Measurements from ENCODE around the gene MYH4. TPM values are rescaled to one million over a fixed set of nuclear protein-coding genes. Genes with fewer than 3 reads are reported as not detected.

The MYH4 gene
- polyA plus RNA-seq, 1 of the 3 experiments (the other 2 are of a cell fraction), result not detected

DNA sequence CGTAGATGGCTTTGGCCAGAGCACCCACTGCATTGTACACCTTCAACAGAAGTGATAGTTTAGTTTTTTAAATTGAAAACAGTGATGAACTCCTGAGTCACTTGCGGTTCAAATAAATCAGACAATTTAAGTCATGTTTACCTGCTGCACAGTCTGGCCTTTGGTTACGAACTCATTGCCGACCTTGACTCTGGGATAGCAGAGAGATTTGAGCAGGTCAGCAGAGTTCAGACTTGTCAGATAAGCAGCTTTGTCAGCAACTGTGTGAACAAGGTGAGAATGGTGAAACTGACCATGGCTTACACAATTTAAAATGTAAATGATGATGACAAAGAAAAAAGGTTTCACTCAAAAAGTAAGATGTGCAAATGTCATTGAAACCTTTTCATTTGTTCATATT, 9.3 kb downstream of the MYH4 start:
- H3K9me2 ChIP-seq, result no peaks in the 10 kb centered on the region
- H3K27ac ChIP-seq (ENCODE audit: low read depth in 2 of 2, low read length in 1 of 2), result no peak overlapping the region
- no peak for DNase-seq
- H3K36me3 ChIP-seq (replicated peaks in 1 of 2; ENCODE audit: control insufficient read depth in 1 of 2, insufficient read depth in 2 of 2, low read length in 1 of 2), result no peaks in the 10 kb centered on the region
- H3K79me2 ChIP-seq (ENCODE audit: insufficient read depth), result no peaks in the 10 kb centered on the region
- no peak overlapping the region for H3K9ac ChIP-seq
- no peak overlapping the region for H3K4me2 ChIP-seq
- ChIA-PET CTCF (no interaction called here), POLR2A (no interaction called here)
- H3K9me3 ChIP-seq, result no peaks in the 10 kb centered on the region
- TF ChIP-seq, protein P1, sequence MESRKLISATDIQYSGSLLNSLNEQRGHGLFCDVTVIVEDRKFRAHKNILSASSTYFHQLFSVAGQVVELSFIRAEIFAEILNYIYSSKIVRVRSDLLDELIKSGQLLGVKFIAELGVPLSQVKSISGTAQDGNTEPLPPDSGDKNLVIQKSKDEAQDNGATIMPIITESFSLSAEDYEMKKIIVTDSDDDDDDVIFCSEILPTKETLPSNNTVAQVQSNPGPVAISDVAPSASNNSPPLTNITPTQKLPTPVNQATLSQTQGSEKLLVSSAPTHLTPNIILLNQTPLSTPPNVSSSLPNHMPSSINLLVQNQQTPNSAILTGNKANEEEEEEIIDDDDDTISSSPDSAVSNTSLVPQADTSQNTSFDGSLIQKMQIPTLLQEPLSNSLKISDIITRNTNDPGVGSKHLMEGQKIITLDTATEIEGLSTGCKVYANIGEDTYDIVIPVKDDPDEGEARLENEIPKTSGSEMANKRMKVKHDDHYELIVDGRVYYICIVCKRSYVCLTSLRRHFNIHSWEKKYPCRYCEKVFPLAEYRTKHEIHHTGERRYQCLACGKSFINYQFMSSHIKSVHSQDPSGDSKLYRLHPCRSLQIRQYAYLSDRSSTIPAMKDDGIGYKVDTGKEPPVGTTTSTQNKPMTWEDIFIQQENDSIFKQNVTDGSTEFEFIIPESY (IDR thresholded peaks at IDR 0.05; ENCODE audit: borderline replicate concordance, low read depth), result no peak
- TF ChIP-seq TCF12 (IDR thresholded peaks at IDR 0.05) (no peak), FOXM1 (IDR thresholded peaks at IDR 0.05; ENCODE audit: low read depth) (no peak), GABPA (IDR thresholded peaks at IDR 0.05; ENCODE audit: low read depth) (no peak), ELF1 (IDR thresholded peaks at IDR 0.05) (no peak)
- TF ChIP-seq, protein P2, sequence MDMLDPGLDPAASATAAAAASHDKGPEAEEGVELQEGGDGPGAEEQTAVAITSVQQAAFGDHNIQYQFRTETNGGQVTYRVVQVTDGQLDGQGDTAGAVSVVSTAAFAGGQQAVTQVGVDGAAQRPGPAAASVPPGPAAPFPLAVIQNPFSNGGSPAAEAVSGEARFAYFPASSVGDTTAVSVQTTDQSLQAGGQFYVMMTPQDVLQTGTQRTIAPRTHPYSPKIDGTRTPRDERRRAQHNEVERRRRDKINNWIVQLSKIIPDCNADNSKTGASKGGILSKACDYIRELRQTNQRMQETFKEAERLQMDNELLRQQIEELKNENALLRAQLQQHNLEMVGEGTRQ (IDR thresholded peaks at IDR 0.05; ENCODE audit: borderline replicate concordance, low read depth, low read length), result no peak
- TF ChIP-seq, protein P3, sequence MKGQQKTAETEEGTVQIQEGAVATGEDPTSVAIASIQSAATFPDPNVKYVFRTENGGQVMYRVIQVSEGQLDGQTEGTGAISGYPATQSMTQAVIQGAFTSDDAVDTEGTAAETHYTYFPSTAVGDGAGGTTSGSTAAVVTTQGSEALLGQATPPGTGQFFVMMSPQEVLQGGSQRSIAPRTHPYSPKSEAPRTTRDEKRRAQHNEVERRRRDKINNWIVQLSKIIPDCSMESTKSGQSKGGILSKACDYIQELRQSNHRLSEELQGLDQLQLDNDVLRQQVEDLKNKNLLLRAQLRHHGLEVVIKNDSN (IDR thresholded peaks at IDR 0.05; ENCODE audit: borderline replicate concordance, low read depth), result no peak
- no peaks in the 10 kb centered on the region; the same call in 1 of the 2 replicates for H3K27me3 ChIP-seq (ENCODE audit: insufficient read depth)
- no peaks in the 10 kb centered on the region for H4K20me1 ChIP-seq (ENCODE audit: insufficient read depth)
- H3K4me1 ChIP-seq (ENCODE audit: control insufficient read depth in 1 of 2, insufficient read depth in 2 of 2, low read depth in 1 of 2, low read length in 1 of 2), result no peaks in the 10 kb centered on the region
- no peak overlapping the region for H2AFZ ChIP-seq (ENCODE audit: low read depth)
- no peak overlapping the region for H3K4me3 ChIP-seq (ENCODE audit: low read depth in 2 of 2, low read length in 1 of 2)
- WGBS (ENCODE audit: low lambda C conversion rate), result 2% methylated on average over 4 of the region's 4 CpGs
- no peaks in the 10 kb centered on the region for H3F3A ChIP-seq (replicated peaks; ENCODE audit: insufficient read depth)

DNA sequence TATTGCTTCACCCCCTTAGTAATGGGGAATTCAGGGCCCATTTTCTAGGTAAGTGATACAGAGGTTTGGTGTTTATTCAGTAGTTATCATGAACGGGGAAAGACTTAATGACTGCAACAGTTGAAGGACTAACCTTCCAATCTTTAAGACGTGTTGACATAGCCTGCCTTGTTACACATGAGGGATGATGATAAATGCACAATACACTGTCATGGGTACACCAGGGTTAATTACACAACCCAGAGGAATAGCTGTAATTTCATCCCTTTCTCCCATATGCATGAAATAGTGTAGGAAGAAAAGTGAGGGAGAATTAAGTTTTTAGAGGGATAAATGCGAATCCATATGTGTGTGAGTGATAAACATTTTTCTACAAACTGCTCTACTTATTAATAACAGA, 10.7 kb downstream of the MYH4 start:
- no peak for DNase-seq
- H3K9me2 ChIP-seq, result no peaks in the 10 kb centered on the region
- H3K9me3 ChIP-seq, result no peaks in the 10 kb centered on the region
- H3K27me3 ChIP-seq (ENCODE audit: insufficient read depth), result no peaks in the 10 kb centered on the region; the same call in 1 of the 2 replicates
- ChIA-PET POLR2A (no interaction called here), CTCF (no interaction called here)
- no peaks in the 10 kb centered on the region for H3K79me2 ChIP-seq (ENCODE audit: insufficient read depth)
- no peaks in the 10 kb centered on the region for H3K4me1 ChIP-seq (ENCODE audit: control insufficient read depth in 1 of 2, insufficient read depth in 2 of 2, low read depth in 1 of 2, low read length in 1 of 2)
- H3K9ac ChIP-seq, result no peak overlapping the region
- no peak overlapping the region for H3K4me3 ChIP-seq (ENCODE audit: low read depth in 2 of 2, low read length in 1 of 2)
- no peak overlapping the region for H2AFZ ChIP-seq (ENCODE audit: low read depth)
- H3K27ac ChIP-seq (ENCODE audit: low read depth in 2 of 2, low read length in 1 of 2), result no peak overlapping the region
- H3K4me2 ChIP-seq, result no peak overlapping the region
- no peak for TF ChIP-seq SMC3 (IDR thresholded peaks at IDR 0.05; ENCODE audit: low read depth, low read length)
- TF ChIP-seq NFIC (IDR thresholded peaks at IDR 0.05; ENCODE audit: borderline replicate concordance), result no peak
- TF ChIP-seq, protein P4, sequence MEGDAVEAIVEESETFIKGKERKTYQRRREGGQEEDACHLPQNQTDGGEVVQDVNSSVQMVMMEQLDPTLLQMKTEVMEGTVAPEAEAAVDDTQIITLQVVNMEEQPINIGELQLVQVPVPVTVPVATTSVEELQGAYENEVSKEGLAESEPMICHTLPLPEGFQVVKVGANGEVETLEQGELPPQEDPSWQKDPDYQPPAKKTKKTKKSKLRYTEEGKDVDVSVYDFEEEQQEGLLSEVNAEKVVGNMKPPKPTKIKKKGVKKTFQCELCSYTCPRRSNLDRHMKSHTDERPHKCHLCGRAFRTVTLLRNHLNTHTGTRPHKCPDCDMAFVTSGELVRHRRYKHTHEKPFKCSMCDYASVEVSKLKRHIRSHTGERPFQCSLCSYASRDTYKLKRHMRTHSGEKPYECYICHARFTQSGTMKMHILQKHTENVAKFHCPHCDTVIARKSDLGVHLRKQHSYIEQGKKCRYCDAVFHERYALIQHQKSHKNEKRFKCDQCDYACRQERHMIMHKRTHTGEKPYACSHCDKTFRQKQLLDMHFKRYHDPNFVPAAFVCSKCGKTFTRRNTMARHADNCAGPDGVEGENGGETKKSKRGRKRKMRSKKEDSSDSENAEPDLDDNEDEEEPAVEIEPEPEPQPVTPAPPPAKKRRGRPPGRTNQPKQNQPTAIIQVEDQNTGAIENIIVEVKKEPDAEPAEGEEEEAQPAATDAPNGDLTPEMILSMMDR (IDR thresholded peaks at IDR 0.05), result no peak
- no peak for TF ChIP-seq MEF2A (IDR thresholded peaks at IDR 0.05; ENCODE audit: borderline replicate concordance, low read depth)
- H4K20me1 ChIP-seq (ENCODE audit: insufficient read depth), result no peaks in the 10 kb centered on the region
- no peaks in the 10 kb centered on the region for H3K36me3 ChIP-seq (replicated peaks in 1 of 2; ENCODE audit: control insufficient read depth in 1 of 2, insufficient read depth in 2 of 2, low read length in 1 of 2)
- H3F3A ChIP-seq (replicated peaks; ENCODE audit: insufficient read depth), result no peaks in the 10 kb centered on the region
- WGBS (ENCODE audit: low lambda C conversion rate), result 0% methylated on average over 3 of the region's 3 CpGs

Data from SK-N-SH (cell line).